Brain microvascular endothelial cell (primary cell): ENCODE results near the gene EFHC2.

Experiments
- DNase-seq: peaks from one replicate; pipeline ENCODE4 v3.0.0-alpha.2; 2020
- H3K27ac ChIP-seq: fragments of 250-450 bp; sonication (Bioruptor Pico); 2 replicates; pipeline ENCODE4 v1.5.1; 2020; ENCODE audit warnings: mild to moderate bottlenecking, moderate library complexity
- H3K27me3 ChIP-seq: fragments of 250-450 bp; sonication (Bioruptor Pico); replicated peaks from 2 replicates; pipeline ENCODE4 v1.5.1; 2020; ENCODE audit warnings: mild to moderate bottlenecking
- H3K36me3 ChIP-seq: fragments of 250-450 bp; sonication (Bioruptor Pico); replicated peaks from 2 replicates; pipeline ENCODE4 v1.5.1; 2020; ENCODE audit warnings: mild to moderate bottlenecking
- H3K4me3 ChIP-seq: 2 replicates; pipeline ENCODE4 v1.5.1; 2011; ENCODE audit warnings: low read depth, mild to moderate bottlenecking, control low read depth, low read length, moderate library complexity
- in situ Hi-C: cut with HindIII; loops from 2 replicates; pipeline ENCODE4 v1.10.0; 2017; ENCODE audit warnings: low sequenced_read_pairs, low pct_ligation_motif_present
- TF ChIP-seq, protein P1 (sequence below): IDR thresholded peaks from 2 replicates; pipeline ENCODE4 v1.5.1; 2011; ENCODE audit warnings: low read depth, mild to moderate bottlenecking, moderate library complexity, low read length, control low read depth, inconsistent platforms; ENCODE audit errors: missing control alignments

EFHC2 gene

DNA sequence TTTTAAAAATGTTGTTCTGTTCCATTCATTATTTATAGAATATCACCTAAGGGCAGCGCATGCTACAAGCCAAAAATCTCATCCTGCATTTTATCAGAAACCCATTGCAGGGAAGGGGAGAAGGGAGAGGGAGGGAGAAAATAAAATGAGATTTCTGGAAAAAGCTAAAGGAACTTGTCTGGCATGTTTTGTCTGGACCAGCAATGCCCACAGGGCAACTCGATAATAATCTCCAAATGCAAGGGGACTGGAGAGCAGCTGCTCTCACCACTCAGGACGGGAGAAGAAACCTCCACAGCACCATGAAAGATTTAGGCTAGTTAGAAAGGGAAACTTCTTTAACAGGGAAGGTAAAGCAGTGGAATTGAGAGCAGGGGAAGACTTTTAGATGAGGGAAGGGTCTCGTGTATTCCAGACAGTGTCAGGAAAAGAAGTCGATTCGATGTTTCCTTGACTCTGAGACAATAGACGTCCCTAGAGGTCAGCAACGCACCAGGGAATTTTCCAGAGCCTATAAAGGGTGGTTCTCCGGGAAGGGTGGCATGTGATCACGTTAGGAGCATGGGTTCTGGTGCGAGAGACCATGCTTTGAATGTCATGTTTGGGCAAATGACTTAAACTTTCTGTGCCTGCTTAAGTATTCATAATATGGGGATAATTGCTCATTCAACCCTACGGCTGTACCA, 238.1 kb downstream of the EFHC2 start:
- in situ Hi-C loops: no loop called here
- no peaks in the 10 kb centered on the region for H3K27me3 ChIP-seq
- H3K27ac ChIP-seq: no peak overlapping the region
- TF ChIP-seq, protein P1, sequence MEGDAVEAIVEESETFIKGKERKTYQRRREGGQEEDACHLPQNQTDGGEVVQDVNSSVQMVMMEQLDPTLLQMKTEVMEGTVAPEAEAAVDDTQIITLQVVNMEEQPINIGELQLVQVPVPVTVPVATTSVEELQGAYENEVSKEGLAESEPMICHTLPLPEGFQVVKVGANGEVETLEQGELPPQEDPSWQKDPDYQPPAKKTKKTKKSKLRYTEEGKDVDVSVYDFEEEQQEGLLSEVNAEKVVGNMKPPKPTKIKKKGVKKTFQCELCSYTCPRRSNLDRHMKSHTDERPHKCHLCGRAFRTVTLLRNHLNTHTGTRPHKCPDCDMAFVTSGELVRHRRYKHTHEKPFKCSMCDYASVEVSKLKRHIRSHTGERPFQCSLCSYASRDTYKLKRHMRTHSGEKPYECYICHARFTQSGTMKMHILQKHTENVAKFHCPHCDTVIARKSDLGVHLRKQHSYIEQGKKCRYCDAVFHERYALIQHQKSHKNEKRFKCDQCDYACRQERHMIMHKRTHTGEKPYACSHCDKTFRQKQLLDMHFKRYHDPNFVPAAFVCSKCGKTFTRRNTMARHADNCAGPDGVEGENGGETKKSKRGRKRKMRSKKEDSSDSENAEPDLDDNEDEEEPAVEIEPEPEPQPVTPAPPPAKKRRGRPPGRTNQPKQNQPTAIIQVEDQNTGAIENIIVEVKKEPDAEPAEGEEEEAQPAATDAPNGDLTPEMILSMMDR: no peak
- DNase-seq: no peak
- H3K4me3 ChIP-seq: no peak overlapping the region
- no peaks in the 10 kb centered on the region for H3K36me3 ChIP-seq

- Histone ChIP-seq H3K36me3 (no peaks in the 10 kb centered on the region), H3K27me3 (no peaks in the 10 kb centered on the region), H3K4me3 (no peak overlapping the region), H3K27ac (no peak overlapping the region)
- in situ Hi-C loops: no loop called here
- TF ChIP-seq, protein P1: no peak
- no peak for DNase-seq
Measured at GRCh38 chrX:44104699-44105098, 238.8 kb downstream of the EFHC2 start.

GRCh38 chrX:44101281-44101680, 242.2 kb downstream of the EFHC2 start:
- Histone ChIP-seq H3K36me3 (no peaks in the 10 kb centered on the region), H3K27me3 (no peaks in the 10 kb centered on the region), H3K27ac (no peak overlapping the region), H3K4me3 (no peak overlapping the region)
- DNase-seq: no peak
- TF ChIP-seq, protein P1: no peak
- in situ Hi-C loops: no loop called here

DNA sequence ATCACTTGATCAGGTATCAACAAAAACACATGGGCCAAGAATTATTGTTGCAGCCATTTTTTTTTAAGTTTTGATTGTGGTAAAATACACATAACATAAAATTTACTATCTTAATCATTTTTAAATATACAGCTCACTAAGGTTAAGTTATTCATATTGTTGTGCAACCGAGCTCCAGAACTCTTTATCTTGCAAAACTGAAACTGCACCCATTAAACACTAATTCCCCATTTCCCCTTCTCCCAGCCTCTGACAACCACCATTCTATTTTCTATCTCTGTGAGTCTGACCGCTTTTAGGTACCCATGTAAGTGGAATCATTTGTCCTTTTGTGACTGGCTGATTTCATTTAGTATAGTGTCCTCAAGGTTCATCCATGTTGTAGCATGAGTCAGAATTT, 244.1 kb downstream of the EFHC2 start:
- H3K36me3 ChIP-seq: no peaks in the 10 kb centered on the region
- TF ChIP-seq, protein P1: no peak
- in situ Hi-C loops: no loop called here
- DNase-seq: no peak
- H3K27ac ChIP-seq: no peak overlapping the region
- no peaks in the 10 kb centered on the region for H3K27me3 ChIP-seq
- no peak overlapping the region for H3K4me3 ChIP-seq
